ENCODE measurements around the gene PRKD2.

DNA sequence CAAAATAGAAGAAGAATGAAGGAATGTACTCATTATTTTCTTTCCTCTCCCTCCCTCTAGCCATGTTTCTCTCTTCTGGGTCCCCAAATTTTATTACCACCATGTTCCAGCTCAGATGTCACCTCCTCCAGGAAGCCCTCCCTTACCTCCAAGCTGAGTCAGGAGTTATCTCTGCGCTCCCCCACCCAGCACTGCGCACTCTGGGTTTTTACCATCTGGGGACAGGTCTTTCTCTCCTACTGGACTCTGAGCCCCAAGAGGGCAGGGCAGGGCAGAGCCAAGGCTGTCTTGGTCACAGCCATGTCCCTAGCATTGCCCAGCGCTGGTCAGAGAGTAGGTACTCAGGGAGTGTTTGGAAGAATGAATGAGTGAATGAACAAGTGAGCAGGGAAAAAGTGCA lies 83.8 kb downstream of the PRKD2 start:
- TF ChIP-seq EZH2 (IDR thresholded peaks at IDR 0.05; ENCODE audit: low read depth, unreplicated experiment) (no peak), NANOG (IDR thresholded peaks at IDR 0.05; ENCODE audit: borderline replicate concordance) (no peak), POLR2AphosphoS5 (IDR thresholded peaks at IDR 0.05; ENCODE audit: low read depth) (no peak), ZNF331 (CRISPR knock-in tag; IDR thresholded peaks at IDR 0.05; ENCODE audit: low read depth) (no peak), EZH2phosphoT487 (IDR thresholded peaks at IDR 0.05; ENCODE audit: unreplicated experiment) (no peak), CREB1 (CRISPR knock-in tag; IDR thresholded peaks at IDR 0.05; ENCODE audit: low read depth) (no peak), JUNB (IDR thresholded peaks at IDR 0.05; ENCODE audit: unreplicated experiment) (no peak)
- TF ChIP-seq, protein P1, sequence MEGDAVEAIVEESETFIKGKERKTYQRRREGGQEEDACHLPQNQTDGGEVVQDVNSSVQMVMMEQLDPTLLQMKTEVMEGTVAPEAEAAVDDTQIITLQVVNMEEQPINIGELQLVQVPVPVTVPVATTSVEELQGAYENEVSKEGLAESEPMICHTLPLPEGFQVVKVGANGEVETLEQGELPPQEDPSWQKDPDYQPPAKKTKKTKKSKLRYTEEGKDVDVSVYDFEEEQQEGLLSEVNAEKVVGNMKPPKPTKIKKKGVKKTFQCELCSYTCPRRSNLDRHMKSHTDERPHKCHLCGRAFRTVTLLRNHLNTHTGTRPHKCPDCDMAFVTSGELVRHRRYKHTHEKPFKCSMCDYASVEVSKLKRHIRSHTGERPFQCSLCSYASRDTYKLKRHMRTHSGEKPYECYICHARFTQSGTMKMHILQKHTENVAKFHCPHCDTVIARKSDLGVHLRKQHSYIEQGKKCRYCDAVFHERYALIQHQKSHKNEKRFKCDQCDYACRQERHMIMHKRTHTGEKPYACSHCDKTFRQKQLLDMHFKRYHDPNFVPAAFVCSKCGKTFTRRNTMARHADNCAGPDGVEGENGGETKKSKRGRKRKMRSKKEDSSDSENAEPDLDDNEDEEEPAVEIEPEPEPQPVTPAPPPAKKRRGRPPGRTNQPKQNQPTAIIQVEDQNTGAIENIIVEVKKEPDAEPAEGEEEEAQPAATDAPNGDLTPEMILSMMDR (conservative IDR thresholded peaks at IDR 0.05; ENCODE audit: low read depth in 2 of 2), result no peak
- TF ChIP-seq, protein P2, sequence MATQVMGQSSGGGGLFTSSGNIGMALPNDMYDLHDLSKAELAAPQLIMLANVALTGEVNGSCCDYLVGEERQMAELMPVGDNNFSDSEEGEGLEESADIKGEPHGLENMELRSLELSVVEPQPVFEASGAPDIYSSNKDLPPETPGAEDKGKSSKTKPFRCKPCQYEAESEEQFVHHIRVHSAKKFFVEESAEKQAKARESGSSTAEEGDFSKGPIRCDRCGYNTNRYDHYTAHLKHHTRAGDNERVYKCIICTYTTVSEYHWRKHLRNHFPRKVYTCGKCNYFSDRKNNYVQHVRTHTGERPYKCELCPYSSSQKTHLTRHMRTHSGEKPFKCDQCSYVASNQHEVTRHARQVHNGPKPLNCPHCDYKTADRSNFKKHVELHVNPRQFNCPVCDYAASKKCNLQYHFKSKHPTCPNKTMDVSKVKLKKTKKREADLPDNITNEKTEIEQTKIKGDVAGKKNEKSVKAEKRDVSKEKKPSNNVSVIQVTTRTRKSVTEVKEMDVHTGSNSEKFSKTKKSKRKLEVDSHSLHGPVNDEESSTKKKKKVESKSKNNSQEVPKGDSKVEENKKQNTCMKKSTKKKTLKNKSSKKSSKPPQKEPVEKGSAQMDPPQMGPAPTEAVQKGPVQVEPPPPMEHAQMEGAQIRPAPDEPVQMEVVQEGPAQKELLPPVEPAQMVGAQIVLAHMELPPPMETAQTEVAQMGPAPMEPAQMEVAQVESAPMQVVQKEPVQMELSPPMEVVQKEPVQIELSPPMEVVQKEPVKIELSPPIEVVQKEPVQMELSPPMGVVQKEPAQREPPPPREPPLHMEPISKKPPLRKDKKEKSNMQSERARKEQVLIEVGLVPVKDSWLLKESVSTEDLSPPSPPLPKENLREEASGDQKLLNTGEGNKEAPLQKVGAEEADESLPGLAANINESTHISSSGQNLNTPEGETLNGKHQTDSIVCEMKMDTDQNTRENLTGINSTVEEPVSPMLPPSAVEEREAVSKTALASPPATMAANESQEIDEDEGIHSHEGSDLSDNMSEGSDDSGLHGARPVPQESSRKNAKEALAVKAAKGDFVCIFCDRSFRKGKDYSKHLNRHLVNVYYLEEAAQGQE (IDR thresholded peaks at IDR 0.05; ENCODE audit: unreplicated experiment), result no peak
- TF ChIP-seq, protein P3, sequence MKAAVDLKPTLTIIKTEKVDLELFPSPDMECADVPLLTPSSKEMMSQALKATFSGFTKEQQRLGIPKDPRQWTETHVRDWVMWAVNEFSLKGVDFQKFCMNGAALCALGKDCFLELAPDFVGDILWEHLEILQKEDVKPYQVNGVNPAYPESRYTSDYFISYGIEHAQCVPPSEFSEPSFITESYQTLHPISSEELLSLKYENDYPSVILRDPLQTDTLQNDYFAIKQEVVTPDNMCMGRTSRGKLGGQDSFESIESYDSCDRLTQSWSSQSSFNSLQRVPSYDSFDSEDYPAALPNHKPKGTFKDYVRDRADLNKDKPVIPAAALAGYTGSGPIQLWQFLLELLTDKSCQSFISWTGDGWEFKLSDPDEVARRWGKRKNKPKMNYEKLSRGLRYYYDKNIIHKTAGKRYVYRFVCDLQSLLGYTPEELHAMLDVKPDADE (IDR thresholded peaks at IDR 0.05), result no peak
